ENCODE measurements around the gene ELMO3. TPM values are rescaled to one million over a fixed set of nuclear protein-coding genes. Genes with fewer than 3 reads are reported as not detected.
A peak's percentile ranks its signal among the peaks of the same experiment; 100 is the strongest.

The ELMO3 gene
- total RNA-seq, 1 experiment from 2014 or later, result 8.6 TPM

- Histone ChIP-seq H3T11ph (ENCODE audit: low read length) (no peak overlapping the region), H3K27me3 (ENCODE audit: insufficient read depth, low read length) (peaks cover 72% of the 10 kb centered on the region), H2BK15ac (ENCODE audit: low read depth, low read length) (no peak overlapping the region), H3K4ac (ENCODE audit: low read depth, low read length) (no peak overlapping the region), H4K91ac (ENCODE audit: insufficient read length, low read depth, low read length) (no peak overlapping the region), H2BK120ac (ENCODE audit: low read depth, low read length, poor library complexity, severe bottlenecking) (no peak overlapping the region), H3K23ac (ENCODE audit: insufficient read length, low read depth, low read length) (no peak overlapping the region), H4K5ac (ENCODE audit: insufficient read length, low read depth, low read length) (no peak overlapping the region), H3K9me3 (ENCODE audit: control insufficient read depth, low read depth, low read length) (no peaks in the 10 kb centered on the region), H3K56ac (ENCODE audit: insufficient read length, low read depth, low read length) (no peak overlapping the region), H3K4me1 (ENCODE audit: insufficient read depth, low read length) (peaks cover 5% of the 10 kb centered on the region; the same call in 1 of the 2 replicates), H2AK5ac (ENCODE audit: insufficient read length, low read length) (no peak overlapping the region), H3K14ac (ENCODE audit: insufficient read depth, low read length) (no peak overlapping the region), H3K79me1 (ENCODE audit: insufficient read depth, low read depth, low read length, poor library complexity, severe bottlenecking) (no peaks in the 10 kb centered on the region), H2BK5ac (ENCODE audit: insufficient read length, low read length) (no peak overlapping the region), H3K4me2 (ENCODE audit: insufficient read depth, insufficient read length, low read length) (peak overlapping the region; percentile 60), H3K9ac (ENCODE audit: extremely low read depth, insufficient read length, low read length) (no peak overlapping the region), H4K8ac (replicated peaks; ENCODE audit: insufficient read length, low read depth, low read length) (no peak overlapping the region), H3K27ac (ENCODE audit: insufficient read length, low read depth, low read length) (no peak overlapping the region), H3K23me2 (ENCODE audit: insufficient read length, low read depth, low read length, poor library complexity, severe bottlenecking) (peaks cover 13% of the 10 kb centered on the region), H2BK12ac (ENCODE audit: insufficient read length, low read depth, low read length) (no peak overlapping the region), H2BK20ac (ENCODE audit: low read depth, low read length, poor library complexity, severe bottlenecking) (no peak overlapping the region), H2AFZ (ENCODE audit: low read length) (no peak overlapping the region), H4K20me1 (ENCODE audit: control insufficient read depth, insufficient read depth, insufficient read length) (no peaks in the 10 kb centered on the region), H3K79me2 (ENCODE audit: insufficient read depth, low read length) (no peaks in the 10 kb centered on the region), H3K18ac (ENCODE audit: insufficient read length, low read depth, low read length) (no peak overlapping the region)
- peak overlapping the region; percentile 62 to 87 for H3K4me3 Mint-ChIP-seq
- H3K36me3 Mint-ChIP-seq (ENCODE audit: insufficient read depth in 1 of 3, low read depth in 3 of 3), result peaks cover 0 to 2% (median 0%) of the 10 kb centered on the region in 3 experiments; a peak in 1 of 7 replicates
- DNase-seq, result peak; percentile 77
- no CpG with 5 or more reads among the region's 9 CpGs for WGBS (ENCODE audit: extremely low coverage, insufficient read length, low lambda C conversion rate)
- H3K9me3 Mint-ChIP-seq, result peaks cover 0 to 3% of the 10 kb centered on the region in 2 experiments; a peak in 1 of 5 replicates
- peaks cover 92% of the 10 kb centered on the region for H3K27me3 Mint-ChIP-seq (ENCODE audit: low read depth)
- TF ChIP-seq CTCF (conservative IDR thresholded peaks at IDR 0.05), result no peak
- peaks cover 36 to 62% of the 10 kb centered on the region in 2 experiments for H3K4me1 Mint-ChIP-seq
- no peak overlapping the region for H3K27ac Mint-ChIP-seq
These were observed 29.9 kb upstream of the ELMO3 start for GRCh38 chr16:67169011-67169451.

Data from H9 (cell line).